ENCODE measurements around the gene FOXP1.
A peak's percentile ranks its signal among the peaks of the same experiment; 100 is the strongest.

FOXP1 gene

GRCh38 chr3:70973558-70973957 lies 610.0 kb downstream of the FOXP1 start:
- H3K9ac ChIP-seq (ENCODE audit: low read length) = no peak overlapping the region
- H3K79me2 ChIP-seq (ENCODE audit: low read length) = peaks cover 41% of the 10 kb centered on the region
- H3K4me2 ChIP-seq (ENCODE audit: low read length) = 0 out of 2 replicates have a peak overlapping the region, but pooled peaks have one; percentile 1

GRCh38 chr3:70972855-70973254 lies 610.7 kb downstream of the FOXP1 start:
- TF ChIP-seq, protein P1, sequence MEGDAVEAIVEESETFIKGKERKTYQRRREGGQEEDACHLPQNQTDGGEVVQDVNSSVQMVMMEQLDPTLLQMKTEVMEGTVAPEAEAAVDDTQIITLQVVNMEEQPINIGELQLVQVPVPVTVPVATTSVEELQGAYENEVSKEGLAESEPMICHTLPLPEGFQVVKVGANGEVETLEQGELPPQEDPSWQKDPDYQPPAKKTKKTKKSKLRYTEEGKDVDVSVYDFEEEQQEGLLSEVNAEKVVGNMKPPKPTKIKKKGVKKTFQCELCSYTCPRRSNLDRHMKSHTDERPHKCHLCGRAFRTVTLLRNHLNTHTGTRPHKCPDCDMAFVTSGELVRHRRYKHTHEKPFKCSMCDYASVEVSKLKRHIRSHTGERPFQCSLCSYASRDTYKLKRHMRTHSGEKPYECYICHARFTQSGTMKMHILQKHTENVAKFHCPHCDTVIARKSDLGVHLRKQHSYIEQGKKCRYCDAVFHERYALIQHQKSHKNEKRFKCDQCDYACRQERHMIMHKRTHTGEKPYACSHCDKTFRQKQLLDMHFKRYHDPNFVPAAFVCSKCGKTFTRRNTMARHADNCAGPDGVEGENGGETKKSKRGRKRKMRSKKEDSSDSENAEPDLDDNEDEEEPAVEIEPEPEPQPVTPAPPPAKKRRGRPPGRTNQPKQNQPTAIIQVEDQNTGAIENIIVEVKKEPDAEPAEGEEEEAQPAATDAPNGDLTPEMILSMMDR (IDR thresholded peaks at IDR 0.05; ENCODE audit: low read depth, low read length) = no peak
- TF ChIP-seq EZH2phosphoT487 (IDR thresholded peaks at IDR 0.05; ENCODE audit: low read depth) = no peak
- Histone ChIP-seq H3K4me2 (ENCODE audit: low read length) (no peak overlapping the region), H3K27me3 (ENCODE audit: low read depth, low read length) (no peaks in the 10 kb centered on the region), H2AFZ (ENCODE audit: low read depth, low read length) (no peak overlapping the region), H3K9ac (ENCODE audit: low read length) (no peak overlapping the region), H3K4me1 (ENCODE audit: low read length) (peaks cover 29% of the 10 kb centered on the region), H3K9me3 (ENCODE audit: insufficient read depth, low read length) (no peaks in the 10 kb centered on the region), H3K79me2 (ENCODE audit: low read length) (peaks cover 41% of the 10 kb centered on the region), H3K4me3 (ENCODE audit: low read length) (no peak overlapping the region), H3K36me3 (replicated peaks; ENCODE audit: low read depth, low read length) (peaks cover 95% of the 10 kb centered on the region), H4K20me1 (ENCODE audit: insufficient read depth, low read length) (peaks cover 66% of the 10 kb centered on the region), H3K27ac (ENCODE audit: low read length) (no peak overlapping the region)

More at GRCh38 chr3:70973558-70973957, 610.0 kb downstream of the FOXP1 start:
- no peak overlapping the region for H3K4me3 ChIP-seq (ENCODE audit: low read length)
- H2AFZ ChIP-seq (ENCODE audit: low read depth, low read length) = no peak overlapping the region
- H3K9me3 ChIP-seq (ENCODE audit: insufficient read depth, low read length) = no peaks in the 10 kb centered on the region
- H3K4me1 ChIP-seq (ENCODE audit: low read length) = peaks cover 29% of the 10 kb centered on the region
- H4K20me1 ChIP-seq (ENCODE audit: insufficient read depth, low read length) = peaks cover 62% of the 10 kb centered on the region
- no peak for TF ChIP-seq EZH2phosphoT487 (IDR thresholded peaks at IDR 0.05; ENCODE audit: low read depth)
- TF ChIP-seq, protein P1 (IDR thresholded peaks at IDR 0.05; ENCODE audit: low read depth, low read length) = no peak
- no peaks in the 10 kb centered on the region for H3K27me3 ChIP-seq (ENCODE audit: low read depth, low read length)
- H3K27ac ChIP-seq (ENCODE audit: low read length) = no peak overlapping the region
- H3K36me3 ChIP-seq (replicated peaks; ENCODE audit: low read depth, low read length) = peaks cover 93% of the 10 kb centered on the region

DNA sequence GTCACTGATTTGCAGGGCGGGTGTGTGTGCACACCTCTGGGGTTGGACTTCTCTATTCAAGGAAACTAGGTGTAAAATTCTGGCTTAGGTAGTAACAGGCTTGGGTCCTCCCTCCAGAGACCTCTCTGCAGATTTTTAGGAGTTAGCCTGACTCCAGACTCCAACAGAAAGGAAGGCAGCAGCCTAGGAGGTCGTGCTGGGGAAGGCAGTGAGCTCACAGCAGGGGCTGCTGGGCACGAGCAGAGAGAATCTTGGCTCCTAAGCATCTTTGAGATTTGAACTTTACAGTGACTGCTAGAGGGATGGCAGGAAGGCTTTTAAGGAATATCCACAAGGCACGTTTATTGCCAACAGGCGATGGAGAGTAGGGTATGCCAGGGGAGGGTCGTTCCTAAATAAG lies 612.6 kb downstream of the FOXP1 start:
- Histone ChIP-seq H4K20me1 (ENCODE audit: insufficient read depth, low read length) (peaks cover 59% of the 10 kb centered on the region), H3K4me2 (ENCODE audit: low read length) (no peak overlapping the region), H2AFZ (ENCODE audit: low read depth, low read length) (no peak overlapping the region), H3K4me1 (ENCODE audit: low read length) (peaks cover 29% of the 10 kb centered on the region), H3K27ac (ENCODE audit: low read length) (no peak overlapping the region), H3K79me2 (ENCODE audit: low read length) (peaks cover 37% of the 10 kb centered on the region), H3K9me3 (ENCODE audit: insufficient read depth, low read length) (no peaks in the 10 kb centered on the region), H3K9ac (ENCODE audit: low read length) (no peak overlapping the region), H3K4me3 (ENCODE audit: low read length) (no peak overlapping the region), H3K36me3 (replicated peaks; ENCODE audit: low read depth, low read length) (peaks cover 93% of the 10 kb centered on the region), H3K27me3 (ENCODE audit: low read depth, low read length) (no peaks in the 10 kb centered on the region)
- TF ChIP-seq, protein P1 (IDR thresholded peaks at IDR 0.05; ENCODE audit: low read depth, low read length) = no peak
- no peak for TF ChIP-seq EZH2phosphoT487 (IDR thresholded peaks at IDR 0.05; ENCODE audit: low read depth)

DNA sequence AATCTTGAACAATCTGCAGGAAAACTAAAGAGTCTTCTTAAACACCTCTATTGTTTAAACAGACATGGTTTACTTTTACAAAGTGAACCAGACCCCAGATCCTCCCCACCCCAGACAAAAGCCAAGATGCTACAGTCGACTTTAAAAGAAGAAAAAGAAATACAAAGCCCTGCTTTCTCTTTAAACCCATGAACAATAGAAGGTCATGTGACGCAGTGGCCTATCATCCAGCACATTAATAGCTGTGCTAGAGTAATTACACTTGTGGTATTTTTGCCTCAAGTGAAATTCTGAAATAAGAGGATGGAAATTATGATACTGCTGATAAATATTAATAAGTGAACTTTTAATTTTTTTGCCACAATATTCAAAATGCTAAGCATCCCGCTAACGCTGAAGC lies 613.4 kb downstream of the FOXP1 start:
- Histone ChIP-seq H3K79me2 (ENCODE audit: low read length) (peaks cover 37% of the 10 kb centered on the region), H3K4me1 (ENCODE audit: low read length) (peaks cover 29% of the 10 kb centered on the region), H4K20me1 (ENCODE audit: insufficient read depth, low read length) (peaks cover 64% of the 10 kb centered on the region), H3K9me3 (ENCODE audit: insufficient read depth, low read length) (no peaks in the 10 kb centered on the region), H3K27me3 (ENCODE audit: low read depth, low read length) (no peaks in the 10 kb centered on the region), H3K9ac (ENCODE audit: low read length) (no peak overlapping the region), H3K4me2 (ENCODE audit: low read length) (no peak overlapping the region), H3K27ac (ENCODE audit: low read length) (no peak overlapping the region), H3K36me3 (replicated peaks; ENCODE audit: low read depth, low read length) (peaks cover 93% of the 10 kb centered on the region), H2AFZ (ENCODE audit: low read depth, low read length) (no peak overlapping the region), H3K4me3 (ENCODE audit: low read length) (no peak overlapping the region)
- TF ChIP-seq EZH2phosphoT487 (IDR thresholded peaks at IDR 0.05; ENCODE audit: low read depth) = no peak
- TF ChIP-seq, protein P1 (IDR thresholded peaks at IDR 0.05; ENCODE audit: low read depth, low read length) = no peak

Measured in OCI-LY3 (cell line).